ENCODE data around the gene XYLT1.

Gene XYLT1

GRCh38 chr16:17354141-17354601, 116.6 kb downstream of the XYLT1 start:
- peak; percentile 73 to 81 (median 78) for DNase-seq

DNA sequence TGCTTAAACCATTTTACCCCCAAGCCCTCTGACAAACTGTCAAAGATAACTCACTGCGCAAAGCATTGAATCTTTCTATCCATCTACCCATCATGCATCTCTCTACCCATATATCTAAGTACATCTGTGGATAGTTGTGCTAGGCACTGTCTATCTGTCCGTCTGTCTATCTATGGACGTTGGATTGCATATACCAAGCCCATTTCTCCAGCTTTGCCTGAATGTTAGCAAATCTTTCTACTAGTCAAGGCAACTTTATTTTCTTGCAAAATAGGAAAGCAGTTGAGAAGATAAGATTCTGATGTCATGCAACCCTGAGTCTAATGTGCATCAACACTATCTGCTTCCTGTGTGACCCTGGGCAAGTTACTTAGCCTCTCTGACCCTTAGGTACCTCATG, 117.2 kb downstream of the XYLT1 start:
- DNase-seq, result no peak

GRCh38 chr16:17351441-17352035, 119.2 kb downstream of the XYLT1 start:
- peak in 2 of 4 experiments; percentile 56 to 62 for DNase-seq

- peak; percentile 84 to 95 (median 90) for DNase-seq
These were observed 120.6 kb downstream of the XYLT1 start for GRCh38 chr16:17350207-17350606.

DNA sequence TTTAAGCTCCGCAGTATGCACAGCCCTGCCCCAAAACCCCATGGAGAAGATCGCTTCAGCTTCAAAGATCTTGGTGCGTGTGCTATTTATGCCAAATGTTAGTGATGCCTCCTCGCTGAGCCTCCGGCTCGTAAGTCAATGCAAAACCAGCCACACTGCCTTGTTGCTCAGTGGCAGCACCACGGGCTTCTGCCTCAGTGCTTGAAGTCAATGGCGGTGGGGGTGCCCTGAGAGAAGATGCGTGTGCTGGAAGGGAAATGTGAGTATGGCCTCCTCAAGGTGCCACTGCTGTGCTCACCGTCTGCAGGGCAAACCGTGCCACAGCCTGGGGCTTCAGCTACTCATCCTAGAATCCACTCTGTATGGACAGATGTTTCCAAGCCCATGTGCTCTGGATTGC, 121.9 kb downstream of the XYLT1 start:
- DNase-seq, result peak in 1 of 4 experiments; percentile 2

GRCh38 chr16:17348042-17348783, 122.5 kb downstream of the XYLT1 start:
- peak in 3 of 4 experiments; percentile 48 to 59 (median 54) for DNase-seq

DNA sequence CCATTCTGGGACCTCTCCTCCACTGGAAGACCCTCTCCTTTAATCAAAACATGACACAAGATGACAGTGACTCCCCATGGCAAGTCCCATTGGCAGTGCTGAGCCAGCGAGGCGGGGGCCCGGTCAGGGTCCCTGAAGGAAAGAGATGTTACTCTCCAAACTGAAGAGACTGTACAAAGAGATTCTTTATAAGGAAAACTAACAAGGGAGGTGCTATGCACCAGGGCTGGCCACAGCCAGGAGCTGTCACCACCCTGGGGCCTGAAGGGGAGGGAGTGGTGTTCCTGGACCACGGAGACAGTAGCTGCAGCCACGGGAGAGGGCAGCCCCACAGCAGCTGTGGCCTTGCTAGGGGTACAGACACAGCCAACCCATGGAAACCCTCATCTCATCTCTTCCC, 123.1 kb downstream of the XYLT1 start:
- DNase-seq, result no peak

DNA sequence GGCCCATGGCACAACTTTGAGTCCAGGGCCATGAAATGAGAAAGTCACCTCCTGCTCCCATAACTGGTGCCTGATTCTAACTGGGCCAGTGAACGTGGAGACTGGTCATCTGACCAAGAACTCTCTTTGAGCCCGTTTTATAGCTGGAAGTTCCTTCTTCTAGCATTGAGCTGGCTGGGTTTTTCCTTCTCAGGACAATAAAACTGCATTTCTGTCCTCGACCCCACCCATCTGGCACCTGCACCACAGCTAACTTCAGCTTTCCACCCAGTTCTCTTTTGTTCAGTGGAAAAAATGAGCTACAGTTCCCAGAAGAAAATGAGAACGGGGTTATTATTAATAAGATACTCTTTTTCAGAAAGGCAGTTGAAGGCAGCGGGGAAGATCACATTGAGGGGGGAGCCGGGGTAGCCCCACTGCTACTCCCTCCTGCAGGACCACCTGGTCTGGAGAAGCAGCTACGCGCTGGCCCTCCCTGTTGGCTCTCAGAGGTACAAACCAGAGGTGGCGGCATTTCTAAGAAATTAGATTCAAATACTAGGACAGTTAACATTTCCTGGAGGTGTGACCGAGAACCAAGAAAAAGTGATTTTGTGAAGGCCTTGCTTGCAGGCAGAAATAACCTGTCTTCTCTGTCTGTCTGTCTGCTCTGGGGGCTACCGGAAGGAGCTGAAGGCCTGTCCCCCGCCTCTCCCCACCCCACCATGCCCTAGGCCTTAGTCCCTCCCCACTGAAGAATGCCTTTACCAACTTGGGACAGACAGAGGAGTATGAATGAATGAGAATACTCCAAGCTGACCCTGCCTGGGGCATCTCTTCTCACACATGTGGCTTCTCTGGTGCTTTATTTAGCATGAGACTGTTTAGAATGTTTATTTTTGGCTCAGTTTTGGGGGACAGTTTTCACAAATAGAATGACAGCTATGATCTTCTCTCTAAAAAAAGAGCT, 123.9 kb downstream of the XYLT1 start:
- peak; percentile 58 to 72 (median 66) for DNase-seq

GRCh38 chr16:17345043-17345442, 125.7 kb downstream of the XYLT1 start:
- peak; percentile 72 to 87 (median 75) for DNase-seq

DNA sequence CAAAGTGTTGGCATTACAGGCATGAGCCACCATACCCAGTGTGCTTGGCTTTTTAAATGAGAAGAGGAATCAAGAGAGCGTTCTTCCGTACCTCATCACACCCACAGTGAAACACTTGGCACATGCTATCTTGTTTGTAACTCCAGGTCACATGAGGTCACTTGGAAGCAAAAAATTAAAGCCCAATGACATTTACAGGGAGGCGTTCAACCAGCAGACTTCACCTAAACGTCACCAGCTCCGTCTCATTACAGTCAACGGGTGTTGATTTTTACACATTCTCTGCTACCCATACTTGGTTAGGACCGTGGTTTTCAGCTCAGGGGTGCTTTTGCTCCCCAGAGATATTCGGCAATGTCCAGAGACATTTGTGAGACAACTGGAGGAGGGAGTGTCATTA, 127.0 kb downstream of the XYLT1 start:
- peak; percentile 78 to 95 (median 82) for DNase-seq

- peak; percentile 65 to 74 (median 66) for DNase-seq
These were observed 127.7 kb downstream of the XYLT1 start for GRCh38 chr16:17343028-17343427.

GRCh38 chr16:17342031-17342430, 128.7 kb downstream of the XYLT1 start:
- DNase-seq, result peak; percentile 76 to 91 (median 84)

GRCh38 chr16:17340804-17341203, 130.0 kb downstream of the XYLT1 start:
- no peak for DNase-seq

DNA sequence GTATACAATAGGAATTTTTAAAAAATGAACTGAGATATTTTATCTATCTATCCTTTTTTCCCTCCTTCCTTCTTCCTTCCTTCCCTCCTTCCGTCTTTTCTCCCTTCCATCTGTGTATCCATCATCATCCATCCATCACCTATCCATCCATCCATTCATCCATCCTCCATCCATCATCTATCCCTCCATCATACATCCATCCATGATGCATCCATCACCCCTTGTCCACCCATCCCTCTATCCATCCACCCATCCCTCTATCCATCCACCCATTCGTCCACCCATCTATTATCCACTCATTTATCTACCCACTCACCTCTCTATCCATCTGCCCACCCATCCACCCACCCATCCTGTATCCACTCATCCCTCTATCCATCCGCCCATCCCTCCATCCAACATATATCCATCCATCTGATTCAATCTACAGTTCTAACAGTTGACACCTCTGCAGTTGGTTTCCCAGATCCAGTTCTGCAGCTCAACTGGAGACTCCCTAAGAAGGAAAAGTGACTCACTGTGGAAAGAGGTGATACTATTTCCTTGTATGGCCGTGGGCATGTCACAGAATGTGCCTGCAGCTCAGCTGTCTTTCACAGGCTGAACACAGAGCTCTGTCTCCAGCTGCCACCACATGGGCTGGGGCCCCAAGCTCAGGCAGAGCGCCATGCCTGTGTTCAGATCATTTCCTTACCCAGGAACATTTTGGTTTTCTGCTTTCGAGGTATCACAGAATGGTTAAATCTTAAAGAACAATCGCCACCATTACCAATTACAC, 130.8 kb downstream of the XYLT1 start:
- DNase-seq, result no peak

DNA sequence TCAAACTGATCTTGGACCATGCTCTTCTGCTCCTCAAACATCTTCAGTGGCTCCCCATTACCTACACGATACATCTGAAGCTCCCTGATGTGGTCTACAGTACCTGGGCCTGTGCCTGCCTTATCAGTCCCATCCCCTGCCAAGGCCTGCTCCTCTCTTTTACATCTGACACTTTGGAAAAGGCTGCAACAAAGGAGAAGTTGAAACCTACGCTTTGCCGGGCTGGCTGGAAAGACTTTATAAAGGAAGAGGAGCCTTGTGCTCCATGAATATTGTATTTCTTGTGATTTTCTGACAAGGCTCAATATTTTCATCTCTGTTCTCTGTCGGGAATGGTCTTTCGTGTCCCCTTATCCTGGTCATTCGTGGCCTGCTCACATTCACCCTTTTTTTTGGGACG, 132.5 kb downstream of the XYLT1 start:
- peak in 3 of 4 experiments; percentile 42 to 57 (median 56) for DNase-seq

GRCh38 chr16:17336530-17336900, 134.2 kb downstream of the XYLT1 start:
- no peak for DNase-seq

DNA sequence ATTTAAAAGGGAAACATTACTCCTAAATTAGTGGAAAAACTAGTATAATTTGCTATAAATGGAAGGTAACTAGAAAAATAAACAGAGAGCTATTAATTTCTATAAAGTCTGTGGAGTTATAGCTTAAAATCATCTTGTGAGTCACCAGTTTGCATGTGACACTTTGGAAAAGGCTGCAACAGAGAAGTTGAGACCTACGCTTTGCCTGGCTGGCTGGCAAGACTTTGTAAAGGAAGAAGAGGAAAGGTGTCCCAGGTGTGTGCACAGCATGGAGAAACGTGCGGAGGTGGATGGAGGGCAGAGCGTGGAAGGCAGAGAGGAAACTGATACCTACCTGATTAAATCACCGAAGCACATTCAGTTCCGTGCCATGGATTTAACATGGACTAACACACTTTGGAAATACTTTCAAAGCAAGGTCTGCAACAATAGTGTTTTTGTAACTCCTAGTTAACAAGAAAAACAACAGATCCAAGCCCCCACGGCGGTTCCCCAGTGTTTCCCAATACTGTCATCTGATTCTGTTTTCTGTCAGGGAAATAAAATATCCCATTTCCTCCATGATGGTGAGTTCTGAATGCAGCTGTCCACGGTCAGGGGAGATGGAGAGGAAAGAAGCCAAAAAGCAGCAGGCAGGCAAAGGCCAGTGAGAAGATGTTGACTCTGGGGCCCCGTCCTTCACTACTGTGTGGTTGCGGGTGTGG, 134.8 kb downstream of the XYLT1 start:
- DNase-seq, result peak in 3 of 4 experiments; percentile 53 to 68 (median 63)

- DNase-seq, result peak in 1 of 4 experiments; percentile 60
These were observed 135.4 kb downstream of the XYLT1 start for GRCh38 chr16:17335406-17335805.

DNA sequence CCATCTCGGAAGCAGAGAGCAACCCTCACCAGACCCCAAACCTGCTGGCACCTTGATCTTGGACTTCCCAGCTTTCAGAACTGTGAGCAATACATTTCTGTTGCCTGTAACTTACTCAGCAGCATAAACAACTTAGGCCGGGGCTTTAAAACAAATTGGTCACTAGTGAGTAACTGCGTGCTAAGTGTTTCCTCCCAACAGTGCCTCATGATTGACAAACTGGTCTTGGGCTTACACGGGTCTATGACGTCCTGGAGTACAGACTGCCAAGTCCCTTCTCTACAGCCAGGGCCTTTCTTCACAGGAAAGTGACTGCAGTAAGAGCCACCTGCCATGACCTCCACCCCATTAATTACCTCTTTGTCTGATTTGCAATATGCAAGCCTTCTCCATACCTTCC, 136.7 kb downstream of the XYLT1 start:
- peak; percentile 79 to 93 (median 83) for DNase-seq

- no peak for DNase-seq
These were observed 137.5 kb downstream of the XYLT1 start for GRCh38 chr16:17333229-17333628.

DNA sequence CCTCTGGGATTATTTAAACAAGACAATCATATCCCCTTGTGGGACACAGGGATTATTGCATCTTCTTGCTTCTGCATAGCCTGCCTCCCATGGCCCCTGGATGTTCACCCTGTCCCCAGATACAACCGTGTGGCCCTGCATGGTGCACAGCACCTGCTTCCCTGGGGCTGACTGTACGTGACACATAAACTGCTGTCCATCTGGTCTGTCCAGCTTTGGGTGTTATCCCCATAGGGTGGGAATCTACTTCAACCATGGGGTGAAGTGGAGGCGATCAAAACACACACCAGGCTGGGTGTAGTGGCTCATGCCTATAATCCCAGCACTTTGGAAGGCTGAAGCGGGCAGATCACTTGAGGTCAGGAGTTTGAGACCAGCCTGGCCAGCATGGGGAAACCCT, 138.8 kb downstream of the XYLT1 start:
- DNase-seq, result no peak
